A673 (cell line): ENCODE measurements around the gene NXPH3. TPM values are rescaled to one million over a fixed set of nuclear protein-coding genes. Genes with fewer than 3 reads are reported as not detected.

Experiments used
- BruUV-seq: library from RNA; stranded (reverse); fragments of 400-500 nt; replicated peaks from 2 replicates; lab custom pipeline; 2021; lab: Mats Ljungman, UMichigan
- CTCF ChIA-PET: fragments of 300-600 bp; sonication (Branson Sonifier 250); formaldehyde crosslinking; loops from one replicate; lab custom pipeline; 2022; ENCODE audit warnings: antibody characterized with exemption; lab: Charles Lee
- POLR2A ChIA-PET: fragments of 300-600 bp; sonication (Branson Sonifier 250); formaldehyde crosslinking; loops from one replicate; lab custom pipeline; 2022; ENCODE audit warnings: antibody characterized with exemption; ENCODE audit not compliant: low non-redundant PET; lab: Charles Lee
- DNase-seq: peaks from one replicate; pipeline ENCODE4 v3.0.0-alpha.2; 2015; ENCODE audit warnings: low spot score
- H3K27ac ChIP-seq: fragments of 200-600 bp; sonication (generic); 2 replicates; pipeline ENCODE4 v1.5.1; 2016; ENCODE audit warnings: mixed run types, low read depth, mild to moderate bottlenecking, mixed read lengths, antibody characterized with exemption, low read length; ENCODE audit not compliant: poor library complexity, severe bottlenecking
- H3K27me3 ChIP-seq: fragments of 200-600 bp; sonication (generic); replicated peaks from 2 replicates; pipeline ENCODE4 v1.6.1; 2017; ENCODE audit warnings: mixed run types, low read depth, mild to moderate bottlenecking, mixed read lengths, antibody characterized with exemption, low read length; ENCODE audit not compliant: insufficient read depth, poor library complexity
- H3K36me3 ChIP-seq: fragments of 200-600 bp; sonication (generic); 2 replicates; pipeline ENCODE4 v1.6.1; 2016; ENCODE audit warnings: mixed run types, mild to moderate bottlenecking, mixed read lengths, antibody characterized with exemption, low read length; ENCODE audit not compliant: insufficient read depth, poor library complexity, severe bottlenecking
- H3K4me1 ChIP-seq: fragments of 200-600 bp; sonication (generic); 2 replicates; pipeline ENCODE4 v1.6.1; 2017; ENCODE audit warnings: mixed run types, mild to moderate bottlenecking, mixed read lengths, antibody characterized with exemption, low read length; ENCODE audit not compliant: insufficient read depth, poor library complexity, severe bottlenecking
- H3K4me3 ChIP-seq: fragments of 200-600 bp; sonication (generic); 2 replicates; pipeline ENCODE4 v1.5.1; 2016; ENCODE audit warnings: low read depth, mixed run types, mild to moderate bottlenecking, mixed read lengths, low read length; ENCODE audit not compliant: poor library complexity, severe bottlenecking
- H3K9me3 ChIP-seq: fragments of 200-600 bp; sonication (generic); 2 replicates; pipeline ENCODE4 v1.6.1; 2016; ENCODE audit warnings: mixed run types, low read depth, mild to moderate bottlenecking, mixed read lengths, antibody characterized with exemption, low read length; ENCODE audit not compliant: poor library complexity, severe bottlenecking
- EZH2 ChIP-seq: fragments of 200-600 bp; sonication (generic); IDR thresholded peaks from 2 replicates; pipeline ENCODE4 v1.6.1; 2017; ENCODE audit warnings: borderline replicate concordance, low read depth, mild to moderate bottlenecking, mixed read lengths, antibody characterized with exemption, low read length; ENCODE audit not compliant: poor library complexity, severe bottlenecking
- intact Hi-C: fragments of 100-400 bp; cut with micrococcal nuclease; formaldehyde crosslinking; loops from one replicate; pipeline ENCODE4 v1.10.0; 2022; ENCODE audit not compliant: unreplicated experiment
- total RNA-seq: library from RNA; stranded (reverse); gene quantifications from 2 replicates; pipeline ENCODE4 v1.2.3, GENCODE V29; 2021
- TF ChIP-seq, protein P1 (sequence below): fragments of 300-800, 200-600 bp; sonication (generic); conservative IDR thresholded peaks from 2 replicates; pipeline ENCODE4 v1.5.1; 2017; ENCODE audit warnings: low read depth, mild to moderate bottlenecking, antibody characterized with exemption, low read length, moderate library complexity, mixed read lengths

NXPH3 gene
- total RNA-seq, 1 experiment from 2014 or later = 0.21 TPM

DNA sequence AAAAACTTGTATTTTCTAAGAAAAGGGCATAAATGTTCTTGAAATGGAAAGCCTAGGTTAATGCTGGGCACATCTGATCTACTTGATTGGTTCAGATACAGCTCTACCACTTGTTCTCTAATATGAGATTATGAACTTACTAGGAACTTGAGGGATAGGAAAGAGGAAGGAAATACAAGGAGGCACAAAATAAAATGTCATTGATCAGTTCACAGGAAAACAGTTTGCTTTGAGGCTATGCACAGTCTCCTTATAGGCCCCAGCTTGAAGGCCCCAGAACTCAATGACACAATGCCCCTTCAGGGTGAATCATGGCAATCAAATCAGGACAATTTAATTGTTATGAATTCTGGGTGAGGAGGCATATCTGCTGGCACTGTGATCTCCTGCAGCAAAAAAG lies 27.1 kb downstream of the NXPH3 start:
- POLR2A ChIA-PET = no interaction called here
- Histone ChIP-seq H3K9me3 (no peaks in the 10 kb centered on the region), H3K4me3 (no peak overlapping the region), H3K36me3 (peaks cover 32% of the 10 kb centered on the region), H3K4me1 (no peaks in the 10 kb centered on the region), H3K27ac (no peak overlapping the region), H3K27me3 (no peaks in the 10 kb centered on the region)
- intact Hi-C loops = no loop called here
- no TSS peak for BruUV-seq
- DNase-seq = no peak
- CTCF ChIA-PET = no interaction called here
- TF ChIP-seq, protein P1, sequence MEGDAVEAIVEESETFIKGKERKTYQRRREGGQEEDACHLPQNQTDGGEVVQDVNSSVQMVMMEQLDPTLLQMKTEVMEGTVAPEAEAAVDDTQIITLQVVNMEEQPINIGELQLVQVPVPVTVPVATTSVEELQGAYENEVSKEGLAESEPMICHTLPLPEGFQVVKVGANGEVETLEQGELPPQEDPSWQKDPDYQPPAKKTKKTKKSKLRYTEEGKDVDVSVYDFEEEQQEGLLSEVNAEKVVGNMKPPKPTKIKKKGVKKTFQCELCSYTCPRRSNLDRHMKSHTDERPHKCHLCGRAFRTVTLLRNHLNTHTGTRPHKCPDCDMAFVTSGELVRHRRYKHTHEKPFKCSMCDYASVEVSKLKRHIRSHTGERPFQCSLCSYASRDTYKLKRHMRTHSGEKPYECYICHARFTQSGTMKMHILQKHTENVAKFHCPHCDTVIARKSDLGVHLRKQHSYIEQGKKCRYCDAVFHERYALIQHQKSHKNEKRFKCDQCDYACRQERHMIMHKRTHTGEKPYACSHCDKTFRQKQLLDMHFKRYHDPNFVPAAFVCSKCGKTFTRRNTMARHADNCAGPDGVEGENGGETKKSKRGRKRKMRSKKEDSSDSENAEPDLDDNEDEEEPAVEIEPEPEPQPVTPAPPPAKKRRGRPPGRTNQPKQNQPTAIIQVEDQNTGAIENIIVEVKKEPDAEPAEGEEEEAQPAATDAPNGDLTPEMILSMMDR = no peak
- no peak for TF ChIP-seq EZH2

DNA sequence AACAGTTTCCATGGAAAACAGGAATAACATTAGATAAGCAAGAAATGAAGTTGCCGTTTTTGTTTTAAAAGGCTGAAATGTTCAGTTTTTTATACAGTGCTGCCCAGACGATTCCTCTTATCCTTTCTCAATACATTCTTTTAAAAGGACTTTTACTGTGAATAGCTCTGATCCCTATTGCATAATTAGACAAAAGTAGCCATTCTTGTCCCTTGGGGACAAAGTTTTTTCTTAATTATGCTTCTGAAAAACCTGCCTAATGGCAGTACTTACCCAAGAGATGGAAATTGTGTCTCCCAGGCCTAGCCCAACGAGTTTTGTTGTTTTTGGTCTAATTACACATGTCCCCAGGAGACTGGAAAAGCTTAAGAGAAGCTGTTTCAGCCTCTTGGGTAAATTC lies 27.6 kb downstream of the NXPH3 start:
- no TSS peak for BruUV-seq
- Histone ChIP-seq H3K36me3 (peaks cover 32% of the 10 kb centered on the region), H3K27ac (no peak overlapping the region), H3K9me3 (no peaks in the 10 kb centered on the region), H3K4me3 (no peak overlapping the region), H3K4me1 (no peaks in the 10 kb centered on the region), H3K27me3 (no peaks in the 10 kb centered on the region)
- no peak for DNase-seq
- TF ChIP-seq EZH2 = no peak
- TF ChIP-seq, protein P1 = no peak
- ChIA-PET POLR2A (no interaction called here), CTCF (no interaction called here)
- intact Hi-C loops = no loop called here

DNA sequence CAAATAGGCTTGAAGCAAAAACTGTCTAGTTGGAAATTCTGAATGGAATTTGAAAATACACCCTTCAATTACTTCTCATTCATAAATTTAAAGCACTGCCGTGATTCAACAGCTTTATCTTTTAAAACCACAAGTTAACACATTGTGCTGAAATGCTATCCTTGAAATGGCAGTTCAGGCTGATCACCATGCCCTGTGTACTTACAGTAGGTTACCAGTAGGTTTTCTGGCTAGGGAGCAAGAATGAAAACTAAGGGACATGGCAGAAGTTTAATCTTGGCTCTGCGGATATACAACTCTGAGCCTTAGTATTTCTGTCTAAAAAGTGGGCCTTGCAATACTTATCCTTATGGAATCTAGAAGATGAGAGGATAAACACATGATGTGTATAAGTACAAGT lies 28.0 kb downstream of the NXPH3 start:
- Histone ChIP-seq H3K27ac (no peak overlapping the region), H3K27me3 (no peaks in the 10 kb centered on the region), H3K4me3 (no peak overlapping the region), H3K36me3 (peaks cover 32% of the 10 kb centered on the region), H3K4me1 (no peaks in the 10 kb centered on the region), H3K9me3 (no peaks in the 10 kb centered on the region)
- CTCF ChIA-PET = no interaction called here
- TF ChIP-seq EZH2 = no peak
- TF ChIP-seq, protein P1 = no peak
- POLR2A ChIA-PET = no interaction called here
- DNase-seq = no peak
- no TSS peak for BruUV-seq
- intact Hi-C loops = no loop called here
